Panc1 (cell line): ENCODE data around the gene CCDC77.

ENCODE experiments used
- TCF7L2 ChIP-seq: IDR thresholded peaks from 2 replicates; pipeline ENCODE4 v1.6.1; 2011; ENCODE audit warnings: mild to moderate bottlenecking, low read depth, low read length, inconsistent platforms
- TF ChIP-seq, protein P1 (sequence below): fragments of 450-650 bp; IDR thresholded peaks from 2 replicates; pipeline ENCODE4 v1.5.1; 2017; ENCODE audit warnings: mild to moderate bottlenecking

DNA sequence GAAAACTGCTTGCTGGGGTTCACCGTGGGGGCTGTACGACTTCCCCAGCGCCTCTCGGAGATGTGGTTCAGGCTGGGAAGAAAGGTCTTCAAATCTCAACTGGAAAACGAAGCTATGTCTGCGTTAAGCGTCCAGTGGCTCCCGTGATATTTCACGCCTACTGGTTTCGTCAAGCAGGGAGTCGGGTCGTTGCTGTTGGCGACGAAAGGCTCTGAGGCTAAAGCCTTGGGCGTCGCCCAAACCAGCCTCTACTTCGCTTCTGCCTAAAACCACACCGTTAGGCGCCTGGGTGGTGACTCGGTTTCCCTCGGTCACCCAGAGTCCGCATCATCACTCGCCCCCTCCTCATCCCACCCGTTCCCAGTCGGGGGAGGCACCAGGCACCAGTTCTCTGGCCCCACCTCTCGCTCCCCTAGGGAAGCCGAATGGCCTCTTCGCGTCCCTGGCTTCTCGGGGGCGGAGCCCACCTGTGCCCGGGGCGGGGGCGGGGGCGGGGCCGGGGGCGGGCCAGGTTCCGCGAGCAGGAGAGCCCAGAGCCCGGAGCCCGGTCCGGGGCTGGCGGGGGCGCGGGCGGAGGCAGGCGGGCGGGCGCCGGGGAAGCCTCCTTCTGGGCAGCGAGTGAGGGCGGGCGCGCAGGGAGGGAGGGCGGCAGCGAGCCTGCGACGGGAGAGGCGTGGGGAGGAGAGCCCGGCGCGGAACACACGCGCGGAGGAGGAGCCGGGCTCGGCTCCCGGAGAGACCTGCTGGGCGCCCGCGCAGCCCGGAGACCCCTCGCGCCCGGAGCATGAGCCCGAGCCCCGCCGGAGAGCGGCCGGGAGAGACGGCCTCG lies 58.2 kb downstream of the CCDC77 start, which contains the start of gene B4GALNT3:
- TF ChIP-seq TCF7L2 = no peak
- TF ChIP-seq, protein P1, sequence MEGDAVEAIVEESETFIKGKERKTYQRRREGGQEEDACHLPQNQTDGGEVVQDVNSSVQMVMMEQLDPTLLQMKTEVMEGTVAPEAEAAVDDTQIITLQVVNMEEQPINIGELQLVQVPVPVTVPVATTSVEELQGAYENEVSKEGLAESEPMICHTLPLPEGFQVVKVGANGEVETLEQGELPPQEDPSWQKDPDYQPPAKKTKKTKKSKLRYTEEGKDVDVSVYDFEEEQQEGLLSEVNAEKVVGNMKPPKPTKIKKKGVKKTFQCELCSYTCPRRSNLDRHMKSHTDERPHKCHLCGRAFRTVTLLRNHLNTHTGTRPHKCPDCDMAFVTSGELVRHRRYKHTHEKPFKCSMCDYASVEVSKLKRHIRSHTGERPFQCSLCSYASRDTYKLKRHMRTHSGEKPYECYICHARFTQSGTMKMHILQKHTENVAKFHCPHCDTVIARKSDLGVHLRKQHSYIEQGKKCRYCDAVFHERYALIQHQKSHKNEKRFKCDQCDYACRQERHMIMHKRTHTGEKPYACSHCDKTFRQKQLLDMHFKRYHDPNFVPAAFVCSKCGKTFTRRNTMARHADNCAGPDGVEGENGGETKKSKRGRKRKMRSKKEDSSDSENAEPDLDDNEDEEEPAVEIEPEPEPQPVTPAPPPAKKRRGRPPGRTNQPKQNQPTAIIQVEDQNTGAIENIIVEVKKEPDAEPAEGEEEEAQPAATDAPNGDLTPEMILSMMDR = no peak
